OCI-LY3 (cell line): ENCODE measurements around the gene RMND5B.

Source experiments
- CTCF ChIP-seq: fragments of 200-600, 300-600 bp; sonication (generic); IDR thresholded peaks from 2 replicates; pipeline ENCODE4 v1.5.1; 2014; ENCODE audit warnings: antibody characterized with exemption, low read length, low read depth
- EZH2phosphoT487 ChIP-seq: fragments of 200-600 bp; shearing (Covaris generic); IDR thresholded peaks from 2 replicates; pipeline ENCODE4 v1.6.1; 2018; ENCODE audit warnings: antibody characterized with exemption, mixed run types, low read depth

DNA sequence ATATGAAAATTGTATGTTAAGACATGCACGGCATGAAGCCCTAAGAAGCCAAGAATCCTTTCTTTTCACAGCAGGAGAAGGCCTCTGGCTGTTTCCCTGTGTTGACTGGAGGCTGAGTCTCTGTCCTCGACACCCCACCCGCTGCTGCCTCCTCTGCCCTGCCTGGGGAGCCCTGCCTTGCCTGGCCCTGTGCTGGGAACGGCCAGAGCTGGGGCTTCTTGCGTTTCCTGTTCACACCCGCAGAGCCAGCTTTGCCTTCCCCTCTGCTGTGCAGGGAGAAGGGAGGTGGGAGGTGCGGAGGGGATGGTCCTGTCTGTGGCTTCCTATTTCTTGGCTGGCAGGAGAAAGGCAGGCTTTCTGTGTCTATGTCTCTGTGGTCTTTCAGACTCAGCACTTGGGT lies 63.2 kb downstream of the RMND5B start:
- no peak for TF ChIP-seq CTCF
- TF ChIP-seq EZH2phosphoT487 = no peak
